Progenitor cell of endocrine pancreas (in vitro differentiated cells): ENCODE data around the gene ASPN. TPM values are rescaled to one million over a fixed set of nuclear protein-coding genes. Genes with fewer than 3 reads are reported as not detected.

Source experiments
- DNase-seq: peaks from one replicate; pipeline ENCODE4 v3.0.0; 2021; ENCODE audit warnings: low spot score; ENCODE audit not compliant: unreplicated experiment
- H3K27ac Mint-ChIP-seq: 2 replicates; pipeline ENCODE4 v1.8.0; 2021; ENCODE audit warnings: mild to moderate bottlenecking, moderate library complexity, mixed read lengths
- H3K27me3 Mint-ChIP-seq: 2 replicates; pipeline ENCODE4 v1.8.0; 2021; ENCODE audit warnings: mixed read lengths
- H3K36me3 Mint-ChIP-seq: 2 replicates; pipeline ENCODE4 v1.8.0; 2022; ENCODE audit warnings: mixed read lengths; ENCODE audit not compliant: insufficient read depth
- H3K4me1 Mint-ChIP-seq: 2 replicates; pipeline ENCODE4 v1.8.0; 2021; ENCODE audit warnings: low read depth, mixed read lengths
- H3K4me3 Mint-ChIP-seq: 2 replicates; pipeline ENCODE4 v1.8.0; 2021; ENCODE audit warnings: low read depth, mild to moderate bottlenecking, moderate library complexity, mixed read lengths
- H3K9me3 Mint-ChIP-seq: 2 replicates; pipeline ENCODE4 v1.8.0; 2021; ENCODE audit warnings: low read depth, mixed read lengths
- CTCF ChIP-seq: fragments of 200-600 bp; sonication (generic); IDR thresholded peaks from one replicate; pipeline ENCODE4 v1.5.0; 2021; ENCODE audit warnings: antibody characterized with exemption, mild to moderate bottlenecking; ENCODE audit not compliant: unreplicated experiment
- total RNA-seq: library from RNA; stranded (reverse); gene quantifications from 2 replicates; pipeline ENCODE4 v1.2.1, GENCODE V29; 2021

The ASPN gene
- total RNA-seq, 1 donor from 2014 or later = not detected

GRCh38 chr9:92463387-92463786 lies 18.9 kb downstream of the ASPN start:
- no peak for TF ChIP-seq CTCF
- peaks cover 11% of the 10 kb centered on the region for H3K4me1 Mint-ChIP-seq
- no peak overlapping the region for H3K27ac Mint-ChIP-seq
- no peaks in the 10 kb centered on the region for H3K36me3 Mint-ChIP-seq
- DNase-seq = no peak
- peaks cover 47% of the 10 kb centered on the region for H3K27me3 Mint-ChIP-seq
- no peaks in the 10 kb centered on the region for H3K9me3 Mint-ChIP-seq
- no peak overlapping the region for H3K4me3 Mint-ChIP-seq

GRCh38 chr9:92457576-92457975 lies 24.7 kb downstream of the ASPN start:
- no peaks in the 10 kb centered on the region for H3K36me3 Mint-ChIP-seq
- H3K27ac Mint-ChIP-seq = no peak overlapping the region
- H3K27me3 Mint-ChIP-seq = peaks cover 21% of the 10 kb centered on the region
- DNase-seq = no peak
- no peaks in the 10 kb centered on the region for H3K4me1 Mint-ChIP-seq
- H3K9me3 Mint-ChIP-seq = no peaks in the 10 kb centered on the region
- no peak for TF ChIP-seq CTCF
- no peak overlapping the region for H3K4me3 Mint-ChIP-seq

GRCh38 chr9:92455217-92455616 lies 27.1 kb downstream of the ASPN start:
- no peaks in the 10 kb centered on the region for H3K36me3 Mint-ChIP-seq
- no peak overlapping the region for H3K27ac Mint-ChIP-seq
- H3K27me3 Mint-ChIP-seq = peaks cover 8% of the 10 kb centered on the region
- no peaks in the 10 kb centered on the region for H3K9me3 Mint-ChIP-seq
- no peak for DNase-seq
- peak; percentile 27 for TF ChIP-seq CTCF
- no peak overlapping the region for H3K4me3 Mint-ChIP-seq
- H3K4me1 Mint-ChIP-seq = no peaks in the 10 kb centered on the region

GRCh38 chr9:92446536-92446935 lies 35.8 kb downstream of the ASPN start:
- Mint-ChIP-seq H3K27ac (no peak overlapping the region), H3K36me3 (no peaks in the 10 kb centered on the region), H3K4me1 (no peaks in the 10 kb centered on the region), H3K4me3 (no peak overlapping the region), H3K9me3 (no peaks in the 10 kb centered on the region), H3K27me3 (peaks cover 4% of the 10 kb centered on the region)
- DNase-seq = no peak
- no peak for TF ChIP-seq CTCF

- Mint-ChIP-seq H3K27ac (no peak overlapping the region), H3K4me3 (no peak overlapping the region), H3K27me3 (peaks cover 4% of the 10 kb centered on the region), H3K9me3 (no peaks in the 10 kb centered on the region), H3K4me1 (no peaks in the 10 kb centered on the region), H3K36me3 (no peaks in the 10 kb centered on the region)
- no peak for DNase-seq
- no peak for TF ChIP-seq CTCF
Observed at GRCh38 chr9:92444841-92445240, 37.5 kb downstream of the ASPN start.

GRCh38 chr9:92440751-92441046 lies 41.6 kb downstream of the ASPN start:
- DNase-seq = no peak
- no peaks in the 10 kb centered on the region for H3K9me3 Mint-ChIP-seq
- H3K27ac Mint-ChIP-seq = no peak overlapping the region
- H3K36me3 Mint-ChIP-seq = no peaks in the 10 kb centered on the region
- TF ChIP-seq CTCF = no peak
- peaks cover 9% of the 10 kb centered on the region for H3K4me1 Mint-ChIP-seq
- no peak overlapping the region for H3K4me3 Mint-ChIP-seq
- H3K27me3 Mint-ChIP-seq = no peaks in the 10 kb centered on the region
